HepG2 (cell line): Measurements from ENCODE around the gene CSNK1D. TPM values are rescaled to one million over a fixed set of nuclear protein-coding genes. Genes with fewer than 3 reads are reported as not detected.

Experiments
- ARID5B ChIP-seq: IDR thresholded peaks from 2 replicates; pipeline ENCODE4 v1.4.0; 2020; ENCODE audit warnings: mild to moderate bottlenecking, missing genetic modification reagents
- BCL6 ChIP-seq: IDR thresholded peaks from 2 replicates; pipeline ENCODE4 v1.6.1; 2016; ENCODE audit warnings: missing genetic modification reagents, missing compliant biosample characterization
- E2F2 ChIP-seq: sonication (generic); formaldehyde crosslinking; IDR thresholded peaks from 2 replicates; pipeline ENCODE4 v1.4.0; 2020; ENCODE audit warnings: missing genetic modification reagents, borderline replicate concordance
- ESRRA ChIP-seq: sonication (generic); formaldehyde crosslinking; IDR thresholded peaks from 2 replicates; pipeline ENCODE4 v1.5.1; 2020; ENCODE audit warnings: mild to moderate bottlenecking, low read depth, missing genetic modification reagents
- HNF1B ChIP-seq: sonication (generic); formaldehyde crosslinking; IDR thresholded peaks from 2 replicates; pipeline ENCODE4 v1.5.1; 2020; ENCODE audit warnings: mild to moderate bottlenecking, moderate library complexity, missing genetic modification reagents
- HOXA5 ChIP-seq: sonication (generic); formaldehyde crosslinking; IDR thresholded peaks from 2 replicates; pipeline ENCODE4 v1.4.0; 2020; ENCODE audit warnings: missing genetic modification reagents
- MED1 ChIP-seq: sonication (generic); formaldehyde crosslinking; IDR thresholded peaks from 2 replicates; pipeline ENCODE4 v1.4.0; 2020; ENCODE audit warnings: missing genetic modification reagents
- MEIS2 ChIP-seq: sonication (generic); formaldehyde crosslinking; IDR thresholded peaks from 2 replicates; pipeline ENCODE4 v1.9.0; 2021; ENCODE audit warnings: mild to moderate bottlenecking, missing genetic modification reagents
- NCOA5 ChIP-seq: sonication (generic); formaldehyde crosslinking; IDR thresholded peaks from 2 replicates; pipeline ENCODE4 v1.4.0; 2020; ENCODE audit warnings: missing genetic modification reagents
- PRMT3 ChIP-seq: sonication (generic); formaldehyde crosslinking; IDR thresholded peaks from 2 replicates; pipeline ENCODE4 v1.8.1; 2022; ENCODE audit warnings: low read depth, mild to moderate bottlenecking, moderate library complexity, missing genetic modification reagents, borderline replicate concordance
- THAP8 ChIP-seq: sonication (generic); formaldehyde crosslinking; IDR thresholded peaks from 2 replicates; pipeline ENCODE4 v1.5.1; 2020; ENCODE audit warnings: missing genetic modification reagents, mild to moderate bottlenecking, borderline replicate concordance
- ZBTB7B ChIP-seq: sonication (generic); formaldehyde crosslinking; IDR thresholded peaks from 2 replicates; pipeline ENCODE4 v1.4.0; 2020; ENCODE audit warnings: missing genetic modification reagents
- ZFX ChIP-seq: sonication (generic); formaldehyde crosslinking; IDR thresholded peaks from 2 replicates; pipeline ENCODE4 v1.4.0; 2020; ENCODE audit warnings: mild to moderate bottlenecking, low read depth, missing genetic modification reagents, moderate library complexity
- ZNF709 ChIP-seq: sonication (generic); formaldehyde crosslinking; IDR thresholded peaks from 2 replicates; pipeline ENCODE4 v1.5.0; 2020; ENCODE audit warnings: mild to moderate bottlenecking, missing genetic modification reagents
- polyA plus RNA-seq, 8 experiments: library from polyadenylated mRNA; depleted of rRNA in 3 of 8; stranded (reverse) in 7 of 8; unstranded in 1 of 8; fragments of >200 nt; fragmentation: Illumina TruSeq in 4 of 8; extraction: Trizol in 4 of 8; gene quantifications; 2 replicates each; pipeline versions ENCODE4 v1.2.1 to v1.2.3, GENCODE V29; 2011 to 2016; ENCODE audit warnings: low read depth in 4 of 8, missing spikeins in 1 of 8, mixed read lengths in 1 of 8; ENCODE audit not compliant: insufficient read depth in 1 of 8
- total RNA-seq, 5 experiments: library from RNA; depleted of rRNA; stranded (reverse); fragments of >200 nt; fragmentation: Illumina TruSeq; extraction: Trizol; gene quantifications; 2 replicates each; pipeline ENCODE4 v1.2.3, GENCODE V29; 2016; ENCODE audit warnings: low read depth in 1 of 5

The CSNK1D gene
- total and polyA plus RNA-seq, 2 of the 13 experiments (the other 11 are each of a cell fraction or from before 2014, with no cell fraction given): 31.5 to 128 TPM

- TF ChIP-seq ARID5B (CRISPR knock-in tag) (peak; percentile 60; the same call in 1 of the 2 replicates), PRMT3 (peak; percentile 19; the same call in 1 of the 2 replicates), THAP8 (0 out of 2 replicates have a peak, but pooled peaks have one; percentile 84), HOXA5 (no peak), MED1 (CRISPR knock-in tag) (peak; percentile 70), ZBTB7B (CRISPR knock-in tag) (peak; percentile 82), BCL6 (CRISPR knock-in tag) (peak; percentile 58), ZFX (CRISPR knock-in tag) (peak; percentile 95), E2F2 (CRISPR knock-in tag) (no peak), ESRRA (peak; percentile 55; the same call in 1 of the 2 replicates), NCOA5 (no peak), ZNF709 (0 out of 2 replicates have a peak, but pooled peaks have one; percentile 21), HNF1B (CRISPR knock-in tag) (peak; percentile 87), MEIS2 (CRISPR knock-in tag) (peak; percentile 79)
Measured at GRCh38 chr17:82239926-82240505, 33.5 kb downstream of the CSNK1D start (continued).
